Activated CD8-positive, alpha-beta memory T cell treated with anti-CD3 and anti-CD28 coated beads for 36 hours (primary cell): Measurements from ENCODE around the gene AP2B1. TPM values are rescaled to one million over a fixed set of nuclear protein-coding genes. Genes with fewer than 3 reads are reported as not detected.
"Not testable (repeated sequence)": the region's sequence is repeated elsewhere in the genome, so short reads cannot be mapped to it uniquely, and the experiment has no call there.

Source experiments
- CTCF ChIA-PET: fragments of 350-600 bp; sonication (Branson Sonifier 250); formaldehyde crosslinking; loops from one replicate; lab custom pipeline; 2021; ENCODE audit warnings: antibody characterized with exemption; lab: Charles Lee
- POLR2A ChIA-PET: fragments of 350-600 bp; sonication (Branson Sonifier 250); formaldehyde crosslinking; loops from one replicate; lab custom pipeline; 2021; ENCODE audit warnings: antibody characterized with exemption; lab: Charles Lee
- total RNA-seq, 2 experiments: library from RNA; stranded (reverse); gene quantifications; one replicate each; pipeline ENCODE4 v1.2.3, GENCODE V29; 2021

Gene AP2B1
- total RNA-seq, 2 experiments from 2014 or later: 162 to 163 TPM

DNA sequence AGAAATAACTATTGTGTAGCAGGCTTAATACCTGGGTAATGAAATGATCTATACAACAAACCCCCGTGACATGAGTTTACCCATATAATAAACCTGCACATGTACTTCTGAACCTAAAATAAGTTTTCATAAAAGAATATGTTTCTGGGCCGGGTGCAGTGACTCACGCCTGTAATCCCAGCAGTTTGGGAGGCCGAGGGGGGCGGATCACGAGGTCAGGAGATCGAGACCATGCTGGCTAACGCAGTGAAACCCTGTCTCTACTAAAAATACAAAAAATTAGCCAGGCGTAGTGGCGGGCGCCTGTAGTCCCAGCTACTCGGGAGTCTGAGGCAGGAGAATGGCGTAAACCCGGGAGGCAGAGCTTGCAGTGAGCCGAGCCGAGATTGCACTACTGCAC lies 23.9 kb upstream of the AP2B1 start:
- POLR2A ChIA-PET: not testable (repeated sequence)
- CTCF ChIA-PET: interaction anchor here (0.9 to 1.3 kb wide), 2 partner anchors 21 to 99 kb away, joined by 3 to 4 read pairs; no protein-coding TSS in a partner anchor

DNA sequence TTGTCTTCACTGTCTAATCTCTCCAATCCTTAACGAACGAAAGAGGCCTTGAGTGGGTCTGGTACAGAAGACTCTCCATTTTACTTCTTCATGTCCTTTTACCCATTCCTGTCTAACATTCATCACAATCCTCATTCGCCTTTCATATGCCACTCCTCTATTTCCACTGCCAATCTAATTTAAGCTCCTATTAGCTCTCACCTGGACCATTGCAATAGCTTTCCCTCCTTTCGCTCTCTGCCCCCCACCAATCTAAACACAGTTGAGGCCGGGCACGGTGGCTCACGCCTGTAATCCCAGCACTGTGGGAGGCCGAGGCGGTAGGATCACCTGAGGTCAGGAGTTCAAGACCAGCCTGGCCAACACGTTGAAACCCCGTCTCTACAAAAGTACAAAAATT lies 20.2 kb upstream of the AP2B1 start:
- ChIA-PET CTCF (interaction anchor here (1.3 kb wide), 1 partner anchor 31 kb away, joined by 3 read pairs; no protein-coding TSS in a partner anchor), POLR2A (interaction anchor here (0.6 to 2.1 kb wide), 5 partner anchors 11 to 311 kb away, joined by 3 to 16 read pairs (median 6); partner anchors contain the start of genes AP2B1 and PEX12)

- ChIA-PET POLR2A (interaction anchor here (0.6 to 2.1 kb wide), 5 partner anchors 10 to 31 kb away, joined by 3 to 16 read pairs (median 6); partner anchors contain the start of genes AP2B1, PEX12 and SLFN12L), CTCF (interaction anchor here (0.8 to 1.9 kb wide), 2 partner anchors 10 to 31 kb away, joined by 4 to 6 read pairs; partner anchors contain the start of genes PEX12 and SLFN12L)
These were observed 18.6 kb upstream of the AP2B1 start for GRCh38 chr17:35568561-35568960.

GRCh38 chr17:35569405-35569804 lies 17.7 kb upstream of the AP2B1 start:
- CTCF ChIA-PET: interaction anchor here (1.9 kb wide), 1 partner anchor 9 kb away, joined by 6 read pairs; the partner anchor contains the start of gene PEX12
- POLR2A ChIA-PET: interaction anchor here (0.7 to 2.1 kb wide), 2 partner anchors 9 to 19 kb away, joined by 4 to 16 read pairs; partner anchors contain the start of gene PEX12

GRCh38 chr17:35575759-35576158 lies 11.4 kb upstream of the AP2B1 start:
- ChIA-PET POLR2A (interaction anchor here (0.7 kb wide), 1 partner anchor 45 kb away, joined by 5 read pairs; no protein-coding TSS in a partner anchor), CTCF (no interaction called here)

GRCh38 chr17:35577830-35578196 lies 9.3 kb upstream of the AP2B1 start:
- ChIA-PET POLR2A (interaction anchor here (0.6 to 2.2 kb wide), 7 partner anchors 10 to 508 kb away, joined by 3 to 16 read pairs (median 3); partner anchors contain the start of genes SLFN11 and SLFN13), CTCF (interaction anchor here (1.0 to 1.5 kb wide), 5 partner anchors 9 to 45 kb away, joined by 3 to 6 read pairs (median 4); partner anchors contain the start of gene AP2B1)

DNA sequence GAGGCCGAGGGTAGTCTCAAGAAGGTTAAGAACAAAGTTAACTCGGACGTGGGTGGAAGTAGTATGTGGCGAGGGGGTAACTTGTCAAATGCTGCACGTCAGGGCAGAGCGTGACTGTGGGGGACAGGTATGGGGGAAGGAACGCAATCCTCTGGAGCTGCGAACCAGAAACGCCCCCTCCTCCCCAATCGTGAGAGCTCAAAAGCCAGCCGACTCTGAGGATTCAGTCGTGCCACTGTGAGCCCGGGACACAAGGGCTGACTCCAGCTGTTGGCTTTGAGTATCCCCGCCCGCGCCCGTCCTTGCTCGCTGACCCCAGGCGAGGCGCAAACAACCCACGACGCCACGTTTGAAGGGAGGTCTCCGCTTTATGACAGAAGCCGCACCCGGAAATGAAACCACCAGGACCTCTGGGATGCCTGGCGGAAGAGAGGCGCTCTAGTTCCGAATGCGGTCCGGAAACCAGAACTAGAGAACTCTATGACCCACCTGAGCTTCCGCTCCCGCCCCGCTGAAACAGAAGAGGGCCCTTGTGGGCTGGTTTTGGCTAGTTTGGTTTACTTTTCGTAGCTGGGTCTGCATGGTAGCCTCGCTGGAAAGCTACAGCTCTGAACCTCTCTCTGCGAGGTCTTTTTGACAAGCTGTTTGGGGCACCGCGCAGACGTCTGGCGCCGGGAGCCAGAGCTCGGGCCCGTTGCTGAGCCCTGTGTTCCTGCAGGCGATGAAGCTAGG lies 8.8 kb upstream of the AP2B1 start, which contains the start of gene PEX12:
Gene PEX12, minus strand, starts transcription at position 375 of the 732 bp plus-strand sequence. CDS start 550 bp downstream, outside the sequence.
- POLR2A ChIA-PET: interaction anchor here (0.6 to 2.2 kb wide), 13 partner anchors 9 to 509 kb away, joined by 3 to 16 read pairs (median 3); partner anchors contain the start of genes AP2B1, SLFN11 and SLFN13

GRCh38 chr17:35578929-35579432 lies 8.1 kb upstream of the AP2B1 start:
- POLR2A ChIA-PET: interaction anchor here (0.7 to 2.2 kb wide), 9 partner anchors 8 to 266 kb away, joined by 3 to 16 read pairs (median 5); partner anchors contain the start of gene AP2B1

More for the DNA sequence above, 8.8 kb upstream of the AP2B1 start, which contains the start of gene PEX12:
- CTCF ChIA-PET: interaction anchor here (0.9 to 1.6 kb wide), 8 partner anchors 8 to 230 kb away, joined by 3 to 6 read pairs (median 4); partner anchors contain the start of genes AP2B1 and TAF15

GRCh38 chr17:35584061-35584460 lies 3.1 kb upstream of the AP2B1 start:
- POLR2A ChIA-PET: no interaction called here
- CTCF ChIA-PET: no interaction called here

More at GRCh38 chr17:35578929-35579432, 8.1 kb upstream of the AP2B1 start:
- CTCF ChIA-PET: interaction anchor here (0.9 to 1.6 kb wide), 8 partner anchors 8 to 230 kb away, joined by 3 to 6 read pairs (median 4); partner anchors contain the start of genes AP2B1 and TAF15

GRCh38 chr17:35586569-35587073 lies 501 bp upstream of the AP2B1 start:
- POLR2A ChIA-PET: interaction anchor here (0.7 to 1.2 kb wide), 3 partner anchors 8 to 19 kb away, joined by 3 to 6 read pairs (median 5); partner anchors contain the start of gene PEX12
- CTCF ChIA-PET: interaction anchor here (1.0 to 1.2 kb wide), 3 partner anchors 8 to 178 kb away, joined by 3 read pairs; partner anchors contain the start of gene PEX12

DNA sequence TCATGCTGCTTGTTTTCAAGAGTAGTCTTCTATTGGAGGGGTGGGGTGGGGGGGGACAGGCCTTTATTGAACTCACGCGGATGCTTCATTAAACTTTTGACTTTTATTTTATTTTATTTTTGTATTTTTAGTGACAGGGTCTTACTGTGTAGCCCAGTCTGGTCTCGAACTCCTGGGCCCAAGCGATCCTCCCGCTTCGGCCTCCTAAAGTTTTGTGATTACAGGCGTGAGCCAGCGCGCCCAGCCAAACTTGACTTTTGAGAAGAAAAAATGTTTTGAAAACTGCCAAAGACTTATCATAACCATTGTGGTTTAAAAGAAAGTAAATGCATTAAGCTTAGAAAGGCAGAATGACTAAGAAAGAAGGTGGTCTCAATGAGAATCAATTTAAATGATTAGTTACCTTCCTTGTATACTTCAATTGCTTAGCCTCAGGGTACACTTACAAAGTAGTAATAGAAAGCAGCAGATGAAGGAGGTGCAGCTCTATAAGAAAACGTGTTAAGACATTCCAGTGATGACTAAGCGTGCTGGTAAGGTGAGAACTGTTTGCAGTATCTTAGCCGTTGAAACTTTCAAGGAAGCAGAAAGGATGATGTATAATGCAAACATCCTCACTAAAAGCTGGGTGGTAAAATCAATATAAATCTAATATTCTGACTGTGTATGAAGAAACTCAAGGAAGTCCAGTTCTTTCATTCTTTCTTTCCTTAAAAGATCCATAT lies 1.2 kb downstream of the AP2B1 start:
- CTCF ChIA-PET: interaction anchor here (0.6 to 1.5 kb wide), 4 partner anchors 46 to 216 kb away, joined by 3 to 6 read pairs (median 4); no protein-coding TSS in a partner anchor
- POLR2A ChIA-PET: interaction anchor here (0.6 to 1.6 kb wide), 4 partner anchors 10 to 275 kb away, joined by 4 to 14 read pairs (median 5); partner anchors contain the start of genes PEX12 and SLFN11

DNA sequence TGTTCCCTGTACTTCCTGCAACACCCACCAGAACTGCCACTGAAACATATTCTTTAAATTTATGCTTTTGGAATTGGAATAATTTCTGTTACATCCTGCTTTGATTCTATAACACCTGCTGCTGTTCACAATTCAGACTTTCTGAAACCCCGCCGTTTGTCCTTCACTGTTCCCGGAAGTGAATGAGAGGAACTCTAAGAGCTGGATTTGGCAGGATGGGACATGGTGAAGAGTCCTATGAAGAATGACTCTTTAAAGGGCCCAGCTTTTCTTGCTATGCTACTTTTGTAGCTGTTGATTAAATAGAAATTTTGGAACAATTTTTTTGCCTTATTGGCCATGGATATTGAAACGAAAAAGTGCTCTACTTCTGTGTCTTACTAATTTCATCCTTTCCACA lies 8.9 kb downstream of the AP2B1 start:
- ChIA-PET POLR2A (no interaction called here), CTCF (no interaction called here)

DNA sequence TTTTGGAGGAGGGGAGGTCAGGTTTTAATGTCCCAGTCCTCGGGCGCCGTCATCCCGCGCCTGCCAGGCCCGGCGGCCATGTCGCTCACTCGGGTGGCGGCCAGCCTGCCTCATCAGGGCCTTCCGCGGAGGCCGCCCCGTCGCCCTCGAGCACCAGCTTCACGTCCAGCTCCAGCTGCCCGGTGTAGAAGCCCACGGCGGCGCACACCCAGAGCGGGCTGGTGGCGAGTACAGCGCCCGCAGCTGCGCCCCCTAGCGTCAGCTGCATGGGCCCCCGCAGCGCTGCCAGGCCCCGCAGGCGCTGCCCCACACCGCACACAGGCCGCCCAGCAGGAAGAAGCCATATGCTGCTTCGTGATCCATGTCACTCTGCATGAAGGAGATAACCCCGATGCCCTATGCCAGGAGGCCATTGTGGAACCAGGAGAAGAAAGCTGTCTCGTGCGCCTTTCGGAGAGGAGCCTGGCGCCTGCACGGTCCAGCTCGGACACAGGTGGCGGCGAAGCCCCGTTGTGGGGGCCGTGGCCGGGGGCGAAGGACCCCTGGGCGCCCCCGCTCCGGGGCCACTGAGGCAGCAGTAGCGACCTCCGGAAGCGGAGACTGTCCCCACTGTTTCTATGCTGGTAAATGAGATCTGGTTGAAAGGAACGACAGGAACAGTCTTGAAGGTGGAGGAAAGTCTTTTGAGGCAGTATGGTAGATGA lies 9.6 kb downstream of the AP2B1 start:
- ChIA-PET CTCF (no interaction called here), POLR2A (no interaction called here)

GRCh38 chr17:35597604-35598003 lies 10.5 kb downstream of the AP2B1 start:
- ChIA-PET POLR2A (no interaction called here), CTCF (interaction anchor here (0.8 kb wide), 1 partner anchor 30 kb away, joined by 3 read pairs; no protein-coding TSS in a partner anchor)

DNA sequence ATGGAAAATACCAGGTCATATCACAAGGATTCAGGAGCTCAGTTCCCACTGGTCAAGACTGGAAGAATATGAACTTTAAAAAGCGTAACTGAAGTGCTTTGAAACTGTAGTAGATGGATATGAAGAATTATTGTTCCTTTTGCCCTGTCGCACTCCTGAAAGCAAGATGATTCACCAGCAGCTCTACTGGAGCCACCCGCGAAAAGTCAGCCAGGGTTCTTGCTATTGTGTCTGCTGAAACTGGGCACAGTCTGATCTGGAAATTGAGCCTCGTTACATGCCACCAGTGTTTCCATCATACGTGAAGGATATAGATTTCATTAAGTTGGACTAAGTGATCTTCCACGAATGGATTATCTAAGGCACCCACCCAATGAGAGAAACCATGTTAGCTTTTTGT lies 16.6 kb downstream of the AP2B1 start:
- POLR2A ChIA-PET: no interaction called here

DNA sequence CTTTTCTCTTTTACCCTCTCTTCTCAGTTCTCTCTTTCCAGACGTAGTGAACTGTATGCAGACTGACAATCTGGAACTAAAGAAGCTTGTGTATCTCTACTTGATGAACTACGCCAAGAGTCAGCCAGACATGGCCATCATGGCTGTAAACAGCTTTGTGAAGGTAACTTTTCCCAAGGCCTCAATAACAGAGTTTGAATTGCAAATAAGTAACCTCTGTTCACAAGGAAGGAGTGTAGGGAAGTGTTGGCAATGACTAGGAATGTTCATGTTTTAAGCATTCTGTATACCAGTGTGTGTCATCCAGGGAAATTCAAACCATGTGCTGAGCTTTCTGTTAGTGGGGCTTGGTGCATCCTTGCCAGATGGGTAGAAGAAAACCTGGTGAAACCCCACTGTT lies 18.6 kb downstream of the AP2B1 start:
- CTCF ChIA-PET: no interaction called here
- POLR2A ChIA-PET: no interaction called here

More for the DNA sequence above, 16.6 kb downstream of the AP2B1 start:
- CTCF ChIA-PET: interaction anchor here (1.1 kb wide), 1 partner anchor 10 kb away, joined by 3 read pairs; no protein-coding TSS in a partner anchor
